Stimulated activated CD4-positive, alpha-beta T cell treated with anti-CD3 and anti-CD28 coated beads, Interleukin-12 subunit alpha, Interleukin-12 subunit beta, amount 100 ng/mL, for 24 hours (primary cell): Measurements from ENCODE around the gene SH3BP5.
"Not testable (repeated sequence)": the region's sequence is repeated elsewhere in the genome, so short reads cannot be mapped to it uniquely, and the experiment has no call there.

Source experiments
- DNase-seq, 2 experiments: peaks; one replicate each; pipeline ENCODE4 v3.0.0-alpha.2; 2020; ENCODE audit warnings: low read depth in 2 of 2

The SH3BP5 gene, protein sequence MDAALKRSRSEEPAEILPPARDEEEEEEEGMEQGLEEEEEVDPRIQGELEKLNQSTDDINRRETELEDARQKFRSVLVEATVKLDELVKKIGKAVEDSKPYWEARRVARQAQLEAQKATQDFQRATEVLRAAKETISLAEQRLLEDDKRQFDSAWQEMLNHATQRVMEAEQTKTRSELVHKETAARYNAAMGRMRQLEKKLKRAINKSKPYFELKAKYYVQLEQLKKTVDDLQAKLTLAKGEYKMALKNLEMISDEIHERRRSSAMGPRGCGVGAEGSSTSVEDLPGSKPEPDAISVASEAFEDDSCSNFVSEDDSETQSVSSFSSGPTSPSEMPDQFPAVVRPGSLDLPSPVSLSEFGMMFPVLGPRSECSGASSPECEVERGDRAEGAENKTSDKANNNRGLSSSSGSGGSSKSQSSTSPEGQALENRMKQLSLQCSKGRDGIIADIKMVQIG

GRCh38 chr3:15332405-15333098 lies at the start of gene SH3BP5:
Gene SH3BP5 (minus strand): TSS chr3:15332586. CDS start chr3:15332408, 178 bp downstream.
- peak; percentile 50 to 64 for DNase-seq

GRCh38 chr3:15380980-15381890 lies 48.8 kb upstream of the SH3BP5 start:
- no peak for DNase-seq

- peak; percentile 89 to 91 for DNase-seq
Observed at GRCh38 chr3:15377961-15378791, 45.8 kb upstream of the SH3BP5 start.

DNA sequence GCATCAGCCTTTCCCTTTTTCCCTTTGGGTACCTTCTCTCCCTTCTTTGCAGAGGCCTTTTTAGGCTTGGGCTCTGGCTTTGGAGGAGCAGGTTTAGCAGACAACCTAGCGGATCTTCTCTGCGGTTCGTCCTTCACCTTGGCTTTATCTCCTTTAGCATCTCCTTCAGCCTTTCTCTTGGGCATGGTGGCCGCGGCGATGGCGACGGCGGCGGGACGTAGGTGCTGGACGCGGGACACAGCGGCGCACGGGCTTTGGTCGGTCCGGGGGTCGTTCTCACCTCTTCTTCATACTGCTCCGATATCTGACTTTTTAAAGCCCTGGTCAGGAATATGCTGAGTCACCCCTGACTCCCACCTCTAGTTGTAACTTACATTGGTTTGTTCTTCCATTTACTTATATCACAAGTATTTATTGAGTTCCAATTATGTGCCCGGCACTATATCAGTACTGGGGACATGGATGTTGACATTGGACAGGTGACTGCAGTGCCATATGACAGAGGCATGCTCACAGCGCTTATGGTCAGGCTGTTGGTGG lies 43.1 kb upstream of the SH3BP5 start:
- no peak for DNase-seq

- no peak for DNase-seq
Observed at GRCh38 chr3:15372918-15373317, 40.5 kb upstream of the SH3BP5 start.

DNA sequence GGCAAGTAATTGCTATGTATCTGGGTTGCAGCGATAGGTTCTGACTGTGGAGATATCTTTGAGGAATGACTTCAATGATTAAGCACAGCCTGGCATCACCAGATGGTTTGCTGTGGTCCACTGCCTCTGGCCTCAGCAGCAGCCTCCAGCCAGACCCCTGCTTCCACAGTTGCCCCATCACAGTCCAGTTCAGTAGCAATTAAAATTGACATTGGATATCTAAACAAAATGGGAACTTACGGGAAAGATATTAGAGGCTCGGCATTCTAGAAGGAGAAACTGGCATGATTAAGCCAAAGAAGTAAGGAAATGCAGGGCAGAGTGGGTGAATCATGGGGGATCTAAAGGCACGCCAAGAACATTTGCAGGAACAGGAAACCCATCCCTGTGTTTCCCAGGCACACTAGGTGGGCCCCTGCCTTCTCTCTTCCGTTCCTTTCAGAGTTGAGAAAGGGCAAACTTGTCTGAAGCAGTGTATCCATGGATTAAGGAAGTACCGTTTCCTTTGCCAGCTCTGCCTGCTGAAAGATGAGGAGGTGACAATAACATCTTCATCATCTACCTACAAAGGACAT lies 36.3 kb upstream of the SH3BP5 start:
- DNase-seq = no peak

DNA sequence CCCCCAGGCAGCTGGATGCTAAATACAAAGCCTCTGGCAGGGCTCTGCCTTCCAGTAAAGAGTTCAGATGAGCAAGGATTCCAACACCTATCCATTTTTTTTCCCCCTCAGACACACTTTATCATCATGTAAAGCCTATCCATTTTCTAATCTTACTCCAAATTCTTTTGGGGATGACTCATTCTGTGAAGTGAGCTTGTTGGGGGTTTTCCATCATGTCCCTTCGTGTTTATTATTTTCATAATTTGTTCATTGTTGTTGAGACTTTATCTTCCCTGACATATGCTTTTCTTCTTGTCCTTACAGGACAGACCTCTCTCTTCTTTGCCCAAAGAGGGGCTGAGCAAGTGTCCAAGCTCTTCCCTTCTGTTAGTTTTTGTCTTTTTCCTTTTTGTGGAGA lies 34.7 kb upstream of the SH3BP5 start:
- DNase-seq = no peak

- DNase-seq = not testable (repeated sequence)
Observed at GRCh38 chr3:15364078-15364477, 31.7 kb upstream of the SH3BP5 start.

GRCh38 chr3:15361494-15362214 lies 29.3 kb upstream of the SH3BP5 start:
- DNase-seq = peak; percentile 51 to 58

- DNase-seq = no peak
Observed at GRCh38 chr3:15360788-15361493, 28.6 kb upstream of the SH3BP5 start.

- DNase-seq = no peak
Observed at GRCh38 chr3:15359677-15360397, 27.5 kb upstream of the SH3BP5 start.

DNA sequence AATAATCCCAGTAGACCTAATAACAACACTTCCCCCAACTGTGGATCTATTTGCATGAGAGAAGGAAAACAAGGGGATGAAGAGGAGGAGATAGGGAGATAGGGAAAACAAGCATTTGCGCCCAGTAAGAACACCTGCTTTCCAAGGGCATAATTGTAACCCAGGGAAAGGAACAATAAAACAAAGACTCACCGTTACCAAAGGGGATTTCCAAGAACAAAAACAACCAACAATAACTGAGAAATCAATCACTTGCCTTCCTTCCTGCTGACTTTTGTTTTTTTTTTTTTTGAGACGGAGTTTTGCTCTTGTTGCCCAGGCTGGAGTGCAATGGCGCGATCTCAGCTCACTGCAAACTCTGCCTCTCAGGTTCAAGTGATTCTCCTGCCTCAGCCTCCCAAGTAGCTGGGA lies 24.3 kb upstream of the SH3BP5 start:
- DNase-seq = not testable (repeated sequence)

DNA sequence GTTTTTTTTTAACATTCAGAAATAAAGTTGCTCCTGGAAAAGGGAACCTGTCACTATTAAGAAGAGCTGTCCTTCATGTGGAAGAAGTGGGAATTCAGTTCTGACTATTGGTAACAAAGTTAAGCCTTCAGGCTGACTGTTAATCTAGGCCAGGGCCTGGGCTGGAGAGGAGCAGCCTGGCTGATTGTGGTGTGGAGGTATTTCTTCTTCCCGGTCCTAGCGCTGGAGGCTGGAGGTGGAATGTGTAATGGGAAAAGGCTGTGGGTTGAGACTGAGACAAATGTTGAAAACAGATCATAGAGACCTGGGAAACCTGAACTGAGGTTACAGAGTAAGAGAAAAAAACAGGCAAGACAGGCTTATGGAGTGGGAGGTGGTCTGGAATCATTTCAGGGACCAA lies 23.8 kb upstream of the SH3BP5 start:
- no peak for DNase-seq

DNA sequence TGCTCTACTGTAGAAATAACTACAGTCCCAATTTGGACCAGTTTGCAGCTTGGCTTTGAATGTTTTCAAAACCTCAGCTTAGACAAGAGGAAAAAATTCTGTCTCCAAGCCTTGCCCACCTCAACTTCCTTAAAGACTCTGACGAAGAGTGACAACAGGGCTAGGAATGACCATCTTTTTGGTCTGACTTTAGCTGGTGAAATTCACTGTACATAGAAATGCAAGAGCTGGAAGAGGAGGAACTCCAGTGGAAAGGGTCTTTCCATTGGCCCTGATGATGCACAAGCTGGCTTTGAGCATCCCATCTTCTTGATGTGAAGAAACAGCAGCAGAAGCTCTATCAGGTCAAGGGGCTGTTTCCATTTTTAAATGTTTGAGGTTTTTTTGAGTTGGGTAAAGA lies 22.7 kb upstream of the SH3BP5 start:
- DNase-seq = no peak

DNA sequence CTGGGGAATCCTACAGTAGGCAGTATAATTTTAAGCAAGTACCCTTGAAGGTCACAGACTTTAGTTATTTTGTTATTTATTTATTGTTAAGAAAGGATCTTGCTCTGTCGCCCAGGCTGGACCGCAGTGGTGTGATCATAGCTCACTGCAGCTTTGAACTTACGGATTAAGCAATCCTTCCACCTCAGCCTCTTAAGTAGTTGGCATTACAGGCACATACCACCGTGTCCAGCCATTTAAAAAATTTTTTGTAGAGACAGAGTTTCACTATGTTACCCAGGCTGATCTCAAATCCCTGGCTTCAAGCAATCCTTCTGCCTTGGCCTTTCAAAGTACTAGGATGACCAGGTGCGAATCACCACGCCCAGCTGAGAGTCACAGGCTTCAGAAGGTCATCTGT lies 22.1 kb upstream of the SH3BP5 start:
- DNase-seq = no peak

GRCh38 chr3:15350141-15350540 lies 17.8 kb upstream of the SH3BP5 start:
- DNase-seq = no peak

DNA sequence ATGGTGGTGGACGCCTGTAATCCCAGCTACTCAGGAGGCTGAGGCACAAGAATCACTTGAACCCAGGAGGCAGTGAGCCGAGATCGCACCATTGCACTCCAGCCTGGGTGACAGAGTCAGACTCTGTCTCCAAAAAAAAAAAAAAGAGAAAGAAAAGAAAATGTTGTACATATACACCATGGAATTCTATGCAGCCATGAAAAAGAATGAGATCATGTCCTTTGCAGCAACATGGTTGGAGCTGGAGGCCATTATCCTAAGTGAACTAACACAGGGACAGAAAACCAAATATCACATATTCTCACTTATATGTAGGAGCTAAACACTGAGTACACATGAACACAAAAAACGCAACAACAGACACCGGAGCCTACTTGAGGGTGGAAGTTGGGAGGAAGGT lies 17.1 kb upstream of the SH3BP5 start:
- not testable (repeated sequence) for DNase-seq

DNA sequence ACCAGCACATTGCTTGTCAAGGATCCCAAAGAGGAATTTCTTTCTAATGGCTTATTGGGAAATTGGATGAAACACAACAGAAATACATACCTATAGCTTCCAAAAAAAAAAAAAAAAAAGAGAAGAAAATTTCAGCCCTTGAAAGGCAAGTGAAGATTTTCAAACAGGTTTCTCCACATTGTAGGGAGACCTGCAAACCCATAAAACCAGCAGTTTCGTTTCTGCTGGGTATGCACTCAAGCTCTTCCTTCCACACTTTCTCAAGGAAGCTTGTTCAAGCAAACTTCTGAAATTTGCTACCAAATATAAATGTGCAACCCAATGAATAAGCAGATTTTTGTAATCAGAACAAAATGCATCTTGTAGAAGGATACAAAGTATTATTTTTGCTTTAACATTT lies 15.9 kb upstream of the SH3BP5 start:
- DNase-seq = no peak

- DNase-seq = no peak
Observed at GRCh38 chr3:15347737-15348110, 15.3 kb upstream of the SH3BP5 start.
